ENCODE measurements around the gene CENPP.
"Not testable (repeated sequence)": the region's sequence is repeated elsewhere in the genome, so short reads cannot be mapped to it uniquely, and the experiment has no call there.

GRCh38 chr9:92573612-92574011 is 247.9 kb downstream of the CENPP start:
- TF ChIP-seq EP300 (IDR thresholded peaks at IDR 0.05); POLR2A (IDR thresholded peaks at IDR 0.05; ENCODE audit: low read length); HOXB13 (CRISPR knock-in tag; IDR thresholded peaks at IDR 0.05; ENCODE audit: low read depth): not testable (repeated sequence)
- TF ChIP-seq, protein P1, sequence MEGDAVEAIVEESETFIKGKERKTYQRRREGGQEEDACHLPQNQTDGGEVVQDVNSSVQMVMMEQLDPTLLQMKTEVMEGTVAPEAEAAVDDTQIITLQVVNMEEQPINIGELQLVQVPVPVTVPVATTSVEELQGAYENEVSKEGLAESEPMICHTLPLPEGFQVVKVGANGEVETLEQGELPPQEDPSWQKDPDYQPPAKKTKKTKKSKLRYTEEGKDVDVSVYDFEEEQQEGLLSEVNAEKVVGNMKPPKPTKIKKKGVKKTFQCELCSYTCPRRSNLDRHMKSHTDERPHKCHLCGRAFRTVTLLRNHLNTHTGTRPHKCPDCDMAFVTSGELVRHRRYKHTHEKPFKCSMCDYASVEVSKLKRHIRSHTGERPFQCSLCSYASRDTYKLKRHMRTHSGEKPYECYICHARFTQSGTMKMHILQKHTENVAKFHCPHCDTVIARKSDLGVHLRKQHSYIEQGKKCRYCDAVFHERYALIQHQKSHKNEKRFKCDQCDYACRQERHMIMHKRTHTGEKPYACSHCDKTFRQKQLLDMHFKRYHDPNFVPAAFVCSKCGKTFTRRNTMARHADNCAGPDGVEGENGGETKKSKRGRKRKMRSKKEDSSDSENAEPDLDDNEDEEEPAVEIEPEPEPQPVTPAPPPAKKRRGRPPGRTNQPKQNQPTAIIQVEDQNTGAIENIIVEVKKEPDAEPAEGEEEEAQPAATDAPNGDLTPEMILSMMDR (IDR thresholded peaks at IDR 0.05), result not testable (repeated sequence)
- TF ChIP-seq, protein P2, sequence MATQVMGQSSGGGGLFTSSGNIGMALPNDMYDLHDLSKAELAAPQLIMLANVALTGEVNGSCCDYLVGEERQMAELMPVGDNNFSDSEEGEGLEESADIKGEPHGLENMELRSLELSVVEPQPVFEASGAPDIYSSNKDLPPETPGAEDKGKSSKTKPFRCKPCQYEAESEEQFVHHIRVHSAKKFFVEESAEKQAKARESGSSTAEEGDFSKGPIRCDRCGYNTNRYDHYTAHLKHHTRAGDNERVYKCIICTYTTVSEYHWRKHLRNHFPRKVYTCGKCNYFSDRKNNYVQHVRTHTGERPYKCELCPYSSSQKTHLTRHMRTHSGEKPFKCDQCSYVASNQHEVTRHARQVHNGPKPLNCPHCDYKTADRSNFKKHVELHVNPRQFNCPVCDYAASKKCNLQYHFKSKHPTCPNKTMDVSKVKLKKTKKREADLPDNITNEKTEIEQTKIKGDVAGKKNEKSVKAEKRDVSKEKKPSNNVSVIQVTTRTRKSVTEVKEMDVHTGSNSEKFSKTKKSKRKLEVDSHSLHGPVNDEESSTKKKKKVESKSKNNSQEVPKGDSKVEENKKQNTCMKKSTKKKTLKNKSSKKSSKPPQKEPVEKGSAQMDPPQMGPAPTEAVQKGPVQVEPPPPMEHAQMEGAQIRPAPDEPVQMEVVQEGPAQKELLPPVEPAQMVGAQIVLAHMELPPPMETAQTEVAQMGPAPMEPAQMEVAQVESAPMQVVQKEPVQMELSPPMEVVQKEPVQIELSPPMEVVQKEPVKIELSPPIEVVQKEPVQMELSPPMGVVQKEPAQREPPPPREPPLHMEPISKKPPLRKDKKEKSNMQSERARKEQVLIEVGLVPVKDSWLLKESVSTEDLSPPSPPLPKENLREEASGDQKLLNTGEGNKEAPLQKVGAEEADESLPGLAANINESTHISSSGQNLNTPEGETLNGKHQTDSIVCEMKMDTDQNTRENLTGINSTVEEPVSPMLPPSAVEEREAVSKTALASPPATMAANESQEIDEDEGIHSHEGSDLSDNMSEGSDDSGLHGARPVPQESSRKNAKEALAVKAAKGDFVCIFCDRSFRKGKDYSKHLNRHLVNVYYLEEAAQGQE (IDR thresholded peaks at IDR 0.05), result not testable (repeated sequence)

Measured in A549 (cell line).